T-helper 2 cell (primary cell): ENCODE results near the gene HAGHL.
"Not testable (repeated sequence)": the region's sequence is repeated elsewhere in the genome, so short reads cannot be mapped to it uniquely, and the experiment has no call there.

Experiments
- DNase-seq, 5 experiments: peaks; one replicate each; pipeline versions ENCODE4 v3.0.0 to v3.0.0-alpha.2; 2012 to 2022

HAGHL gene

DNA sequence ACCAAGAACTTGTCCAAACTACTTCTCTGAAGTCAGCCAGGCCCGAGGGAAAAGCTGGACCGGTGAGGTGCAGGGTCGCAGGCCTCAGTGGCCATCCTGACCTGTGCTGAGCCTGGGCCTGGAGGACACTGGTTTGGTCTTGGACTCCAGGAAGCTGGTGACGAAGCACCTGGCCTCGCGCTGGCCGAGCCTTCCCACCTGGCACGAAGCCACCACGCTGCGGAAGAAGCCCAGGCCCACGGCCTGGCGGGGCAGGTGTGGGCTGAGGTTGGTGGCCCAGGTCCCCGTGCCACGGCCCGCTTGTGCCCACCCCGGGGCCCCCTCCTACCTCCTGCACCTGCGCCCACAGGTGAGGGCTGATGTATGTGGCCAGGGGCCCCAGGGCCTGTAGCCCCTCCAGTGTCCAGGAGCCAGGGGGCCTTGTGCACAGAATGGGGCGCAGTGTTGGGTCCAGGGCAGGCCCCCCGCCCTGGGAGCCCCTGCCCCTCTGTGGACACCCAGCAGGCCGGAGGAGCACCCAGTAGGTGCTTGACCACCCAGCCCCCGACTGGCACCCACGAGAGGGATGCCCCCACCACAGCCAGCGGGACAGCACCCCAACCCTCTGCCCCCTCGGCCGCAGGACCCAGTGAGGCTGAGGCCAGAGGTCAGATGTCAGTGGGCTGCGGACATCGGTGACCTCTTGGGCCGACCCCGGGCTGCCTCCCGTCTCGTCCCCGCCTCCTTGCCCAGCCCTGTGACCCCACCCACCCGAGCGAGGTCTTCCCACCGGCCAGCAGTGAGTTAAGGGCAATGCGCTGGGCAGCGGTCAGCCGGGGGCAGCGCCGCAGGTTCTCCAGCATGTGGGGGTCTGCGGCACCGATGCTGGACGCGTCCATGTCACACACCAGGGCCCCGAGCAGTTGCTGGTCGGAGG lies 47.4 kb downstream of the HAGHL start:
- DNase-seq: no peak

DNA sequence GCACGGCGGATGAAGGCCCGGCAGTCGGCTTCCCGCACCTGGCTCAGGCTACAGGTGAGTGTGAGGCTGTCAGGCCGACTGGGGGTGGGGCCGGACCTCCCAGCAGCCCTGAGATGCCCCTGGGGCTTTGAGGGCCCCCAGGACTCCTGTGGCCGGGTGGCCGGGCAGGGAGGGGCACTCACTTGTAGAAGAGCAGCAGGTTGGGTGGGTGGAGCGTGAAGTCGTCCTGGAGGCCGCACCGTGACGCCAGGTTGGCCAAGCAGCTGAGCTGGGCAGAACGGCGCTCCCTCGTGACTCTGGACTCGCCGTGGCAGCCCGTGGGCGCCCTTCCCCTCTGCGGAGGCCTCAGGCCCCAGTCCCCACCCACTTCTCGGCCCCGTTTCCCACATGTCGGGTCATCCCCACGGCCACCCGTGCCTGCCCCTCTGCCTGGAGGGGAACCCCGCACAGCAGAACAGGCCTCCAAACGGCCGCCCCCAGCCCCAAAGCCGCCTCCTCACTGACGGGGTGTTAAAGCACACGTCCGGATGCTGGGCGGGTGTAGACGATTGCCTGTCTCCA lies 48.4 kb downstream of the HAGHL start:
- no peak for DNase-seq

DNA sequence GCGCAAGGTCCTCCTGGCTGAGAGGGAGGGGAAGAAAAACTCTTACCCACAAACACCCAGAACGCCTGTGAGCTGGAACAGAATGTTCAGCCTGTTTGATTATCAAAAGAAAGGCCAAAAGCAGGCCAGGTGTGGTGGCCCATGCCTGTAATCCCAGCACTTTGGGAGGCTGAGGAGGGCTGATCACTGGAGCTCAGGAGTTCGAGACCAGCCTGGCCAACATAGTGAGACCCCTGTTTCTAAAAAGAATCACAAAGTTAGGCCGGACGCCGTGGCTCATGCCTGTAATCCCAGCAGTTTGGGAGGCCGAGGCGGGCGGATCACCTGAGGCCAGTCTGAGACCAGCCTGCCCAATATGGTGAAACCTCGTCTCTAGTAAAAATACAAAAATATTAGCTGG lies 49.4 kb downstream of the HAGHL start:
- not testable (repeated sequence) for DNase-seq

DNA sequence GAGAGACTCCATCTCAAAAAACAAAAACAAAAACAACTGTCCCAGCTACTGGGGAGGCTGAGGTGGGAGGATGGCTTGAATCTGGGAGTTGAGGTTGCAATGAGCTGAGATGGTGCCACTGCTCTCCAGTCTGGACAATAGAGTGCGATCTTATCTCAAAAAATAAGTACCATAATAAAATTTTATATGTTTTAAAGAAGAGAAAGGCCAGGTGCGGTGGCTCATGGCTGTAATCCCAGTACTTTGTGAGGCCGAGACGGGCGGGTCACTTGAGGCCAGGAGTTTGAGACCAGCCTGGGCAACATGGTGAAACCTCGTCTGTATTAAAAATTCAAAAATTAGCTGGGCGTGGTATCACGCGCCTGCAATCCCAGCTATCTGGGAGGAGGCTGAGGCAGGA lies 49.9 kb downstream of the HAGHL start:
- no peak for DNase-seq

DNA sequence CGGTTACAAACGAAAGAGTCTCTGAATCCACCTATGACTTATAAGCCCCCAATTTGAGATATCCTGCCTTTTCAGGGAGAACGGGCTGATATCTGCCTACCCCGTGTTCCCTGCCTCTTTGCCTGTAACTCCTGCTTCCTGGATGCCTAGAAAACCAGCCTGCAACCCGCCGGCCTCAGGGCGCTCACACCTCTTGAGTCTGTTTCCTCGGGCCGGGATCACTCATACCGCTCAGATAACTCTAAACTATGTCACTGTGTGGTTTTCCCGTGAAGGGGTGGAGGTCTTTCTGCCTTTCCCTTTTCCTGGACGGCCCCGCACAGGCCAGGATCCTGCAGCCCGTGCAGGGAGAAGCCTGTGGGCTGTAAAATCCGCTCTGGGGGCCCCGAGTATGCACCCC lies 50.9 kb downstream of the HAGHL start:
- no peak for DNase-seq

DNA sequence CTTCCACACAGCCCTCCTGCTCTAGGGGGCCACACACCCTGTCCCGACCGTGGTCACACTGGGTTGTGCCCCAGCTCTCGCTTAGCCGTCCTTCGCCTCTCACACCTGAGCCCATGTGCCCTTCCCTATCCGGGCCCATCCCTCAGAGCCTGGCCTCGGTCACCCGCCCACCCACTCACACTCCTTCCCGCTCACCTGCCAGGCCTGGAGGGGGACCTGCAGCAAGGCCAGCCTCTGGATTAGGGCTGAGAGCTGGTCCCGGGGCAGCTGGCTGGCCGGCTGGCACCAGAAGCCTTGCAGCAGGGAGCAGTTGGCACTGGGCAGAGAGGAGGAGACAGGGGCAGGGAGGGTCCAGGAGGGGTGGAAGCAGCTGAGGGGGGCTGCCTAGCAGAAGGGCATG lies 51.5 kb downstream of the HAGHL start:
- no peak for DNase-seq

DNA sequence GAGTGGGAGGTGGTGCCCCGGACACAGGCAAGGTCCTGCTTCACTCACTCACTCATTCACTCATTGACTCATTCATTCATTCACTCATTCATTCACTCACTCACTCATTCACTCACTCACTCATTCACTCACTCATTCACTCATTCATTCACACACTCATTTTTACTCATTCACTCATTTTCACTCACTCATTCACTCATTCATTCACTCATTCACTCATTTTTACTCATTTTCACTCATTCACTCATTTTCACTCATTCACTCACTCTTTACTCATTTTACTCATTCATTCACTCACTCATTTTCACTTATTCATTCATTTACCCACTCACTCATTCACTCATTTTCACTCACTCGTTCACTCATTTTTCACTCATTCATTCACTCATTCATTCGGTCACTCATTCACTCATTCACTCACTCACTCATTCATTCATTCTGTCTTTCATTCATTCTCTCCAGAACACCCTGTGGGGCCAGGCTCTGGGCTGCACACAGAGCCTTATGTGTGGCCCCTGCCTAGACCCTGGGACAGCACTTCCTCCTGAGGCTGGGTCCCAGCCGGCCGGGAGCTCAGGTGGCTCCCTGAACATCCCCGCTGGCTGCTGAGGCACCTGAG lies 52.1 kb downstream of the HAGHL start:
- no peak for DNase-seq
